ENCODE data around the gene ANGPTL3. TPM values are rescaled to one million over a fixed set of nuclear protein-coding genes. Genes with fewer than 3 reads are reported as not detected.

The ANGPTL3 gene
- total RNA-seq, 2 donors from 2014 or later, result 0.26 TPM; not detected in 1

DNA sequence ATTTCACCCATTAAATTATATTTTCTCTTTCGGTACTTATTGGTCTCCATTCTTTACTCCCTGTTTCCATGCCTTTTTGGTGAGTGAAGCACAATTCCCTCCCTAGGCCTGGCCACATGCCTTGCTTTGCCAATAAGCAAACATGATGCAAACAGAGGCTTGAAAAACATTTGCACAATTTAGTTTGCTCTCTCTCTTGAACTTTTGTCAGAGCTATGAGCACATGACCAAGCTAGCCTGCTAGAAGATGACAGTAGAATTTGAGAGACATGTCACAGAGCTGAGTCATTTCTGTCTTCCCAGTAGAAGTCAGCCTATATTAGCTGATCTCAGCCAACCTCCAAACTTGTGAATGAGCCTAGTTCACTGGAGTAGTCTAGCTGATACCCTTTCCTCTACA, 24.6 kb downstream of the ANGPTL3 start:
- no peak overlapping the region for H3K4me3 ChIP-seq
- ATAC-seq (peak; percentile 55), DNase-seq (peak in 3 of 4 donors; percentile 13 to 18 (median 14))
- no peaks in the 10 kb centered on the region for H3K27me3 ChIP-seq
- no peak overlapping the region for H3K27ac ChIP-seq
- intact Hi-C loops (cut with DNase I), result no loop called here
- H3K36me3 ChIP-seq (replicated peaks in 1 of 2; ENCODE audit: insufficient read depth in 1 of 2, low read depth in 2 of 2), result peaks cover 0 to 3% of the 10 kb centered on the region in 2 donors
- H3K9me3 ChIP-seq, result no peaks in the 10 kb centered on the region
- WGBS, 2 donors, result 95 to 100% methylated on average over 1 of the region's 1 CpG
- H3K4me1 ChIP-seq, result peaks cover 4% of the 10 kb centered on the region
- no peak for TF ChIP-seq POLR2A (IDR thresholded peaks at IDR 0.05)
- TF ChIP-seq CTCF (IDR thresholded peaks at IDR 0.05), result no peak

DNA sequence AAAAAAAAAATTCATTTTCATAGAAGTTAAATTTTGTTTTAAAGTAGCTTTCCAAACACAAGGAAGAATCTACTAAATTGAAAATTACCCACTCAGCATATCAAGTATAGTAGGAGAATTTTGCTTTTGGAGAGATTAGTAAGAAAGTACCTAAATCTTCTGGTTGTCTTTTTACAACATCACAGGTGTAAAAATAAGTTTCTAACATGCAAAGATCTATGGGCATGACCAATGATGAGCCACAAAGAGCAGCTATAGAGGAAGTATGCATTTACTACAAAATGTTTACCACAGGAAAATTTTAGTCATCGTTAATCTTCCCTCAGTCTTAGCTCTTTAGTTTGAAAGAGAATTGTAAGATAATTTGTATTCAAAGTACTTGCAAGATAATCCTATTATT, 28.1 kb downstream of the ANGPTL3 start:
- WGBS, 2 donors, result 88 to 96% methylated on average over 1 of the region's 1 CpG
- DNase-seq (no peak), ATAC-seq (no peak)
- no peak overlapping the region for H3K4me3 ChIP-seq
- H3K27me3 ChIP-seq, result no peaks in the 10 kb centered on the region
- H3K4me1 ChIP-seq, result peaks cover 4% of the 10 kb centered on the region
- no peaks in the 10 kb centered on the region for H3K9me3 ChIP-seq
- no peak for TF ChIP-seq POLR2A (IDR thresholded peaks at IDR 0.05)
- no peak for TF ChIP-seq CTCF (IDR thresholded peaks at IDR 0.05)
- intact Hi-C loops (cut with DNase I), result no loop called here
- H3K36me3 ChIP-seq (replicated peaks in 1 of 2; ENCODE audit: insufficient read depth in 1 of 2, low read depth in 2 of 2), result peaks cover 0 to 6% of the 10 kb centered on the region in 2 donors
- no peak overlapping the region for H3K27ac ChIP-seq

DNA sequence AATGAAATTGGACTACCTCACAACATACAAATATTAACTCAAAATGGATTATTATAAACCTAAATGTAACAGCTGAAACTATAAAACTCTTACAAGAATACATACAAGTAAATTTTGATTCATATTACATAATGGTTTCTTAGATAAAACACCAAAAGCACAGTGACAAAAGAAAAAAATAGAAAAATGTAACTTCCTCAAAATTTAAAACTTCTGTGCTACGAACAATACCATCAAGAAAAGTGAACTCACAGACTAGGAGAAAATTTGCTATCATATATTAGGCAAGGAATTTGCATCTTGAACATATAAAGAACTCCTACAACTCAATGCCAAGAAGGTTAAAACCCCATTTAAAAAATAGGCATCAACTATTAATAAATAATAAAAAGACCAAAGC, 31.2 kb downstream of the ANGPTL3 start:
- 79 to 91% methylated on average over 1 of the region's 1 CpG for WGBS, 2 donors
- intact Hi-C loops (cut with DNase I), result no loop called here
- TF ChIP-seq POLR2A (IDR thresholded peaks at IDR 0.05), result no peak
- TF ChIP-seq CTCF (IDR thresholded peaks at IDR 0.05), result no peak
- Histone ChIP-seq H3K27me3 (no peaks in the 10 kb centered on the region), H3K36me3 (replicated peaks in 1 of 2; ENCODE audit: insufficient read depth in 1 of 2, low read depth in 2 of 2) (peaks cover 0 to 11% of the 10 kb centered on the region in 2 donors), H3K4me3 (no peak overlapping the region), H3K27ac (no peak overlapping the region), H3K4me1 (no peaks in the 10 kb centered on the region), H3K9me3 (peaks cover 0 to 3% (median 0%) of the 10 kb centered on the region in 3 donors)
- DNase-seq (no peak), ATAC-seq (no peak)

GRCh38 chr1:62637392-62638105, 40.2 kb downstream of the ANGPTL3 start:
- Histone ChIP-seq H3K36me3 (replicated peaks in 1 of 2; ENCODE audit: insufficient read depth in 1 of 2, low read depth in 2 of 2) (peaks cover 0 to 3% of the 10 kb centered on the region in 2 donors), H3K4me3 (no peak overlapping the region), H3K9me3 (peaks cover 0 to 4% (median 0%) of the 10 kb centered on the region in 3 donors), H3K27me3 (no peaks in the 10 kb centered on the region), H3K27ac (no peak overlapping the region), H3K4me1 (no peaks in the 10 kb centered on the region)
- no peak for DNase-seq
- 89 to 92% methylated on average over 6 of the region's 6 CpGs for WGBS, 2 donors
- ATAC-seq, result no peak
- intact Hi-C loops (cut with DNase I), result no loop called here
- TF ChIP-seq CTCF (IDR thresholded peaks at IDR 0.05), result no peak
- no peak for TF ChIP-seq POLR2A (IDR thresholded peaks at IDR 0.05)

GRCh38 chr1:62643283-62643682, 46.0 kb downstream of the ANGPTL3 start:
- TF ChIP-seq CTCF (IDR thresholded peaks at IDR 0.05) (no peak), POLR2A (IDR thresholded peaks at IDR 0.05) (no peak)
- 100% methylated on average over 1 of the region's 1 CpG for WGBS, 2 donors
- Histone ChIP-seq H3K4me3 (no peak overlapping the region), H3K27me3 (no peaks in the 10 kb centered on the region), H3K9me3 (no peaks in the 10 kb centered on the region), H3K4me1 (no peaks in the 10 kb centered on the region), H3K36me3 (replicated peaks in 1 of 2; ENCODE audit: insufficient read depth in 1 of 2, low read depth in 2 of 2) (no peaks in the 10 kb centered on the region), H3K27ac (no peak overlapping the region)
- DNase-seq (no peak), ATAC-seq (no peak)
- intact Hi-C loops (cut with DNase I), result no loop called here

Data from body of pancreas (tissue), 4 donors.